ENCODE data around the gene PYURF. TPM values are rescaled to one million over a fixed set of nuclear protein-coding genes. Genes with fewer than 3 reads are reported as not detected.

The PYURF gene
- total RNA-seq, 1 donor from 2014 or later, result 22.7 TPM

DNA sequence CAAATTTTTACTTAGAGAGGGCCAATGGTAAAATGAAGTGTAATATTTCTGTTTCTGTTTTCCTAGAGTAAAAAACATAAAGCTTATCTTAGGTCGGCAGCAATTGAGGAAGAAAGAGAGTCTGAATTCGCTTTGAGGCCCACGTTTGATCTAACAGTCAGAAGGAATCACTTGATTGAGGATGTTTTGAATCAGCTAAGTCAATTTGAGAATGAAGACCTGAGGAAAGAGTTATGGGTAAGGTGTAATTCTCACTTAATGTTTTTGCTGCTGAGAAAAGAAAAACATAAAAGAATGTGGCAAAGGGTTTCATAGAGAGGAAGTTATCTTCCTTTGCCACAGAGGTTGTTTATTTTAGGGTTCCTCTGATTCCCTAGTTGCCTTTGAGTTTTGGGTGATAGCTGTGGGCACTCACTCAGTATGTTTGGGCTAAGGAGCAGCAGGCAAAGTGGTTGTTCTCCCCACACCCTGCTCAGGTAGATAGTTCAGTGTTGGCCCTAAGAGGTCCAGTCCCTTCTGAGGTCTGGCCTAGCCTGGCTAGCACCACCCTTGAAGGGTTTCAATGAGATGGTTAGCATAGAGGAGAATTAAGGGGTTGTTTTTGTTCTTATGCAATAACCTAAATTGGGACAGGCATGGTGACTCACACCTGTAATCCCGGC, 34.3 kb downstream of the PYURF start:
- DNase-seq, result no peak
- no peaks in the 10 kb centered on the region for H3K4me1 Mint-ChIP-seq (ENCODE audit: low read depth, unreplicated experiment)
- H3K4me3 Mint-ChIP-seq (ENCODE audit: unreplicated experiment), result no peak overlapping the region
- H3K27me3 Mint-ChIP-seq (ENCODE audit: unreplicated experiment), result no peaks in the 10 kb centered on the region
- H3K36me3 Mint-ChIP-seq (ENCODE audit: unreplicated experiment), result no peaks in the 10 kb centered on the region
- H3K27ac Mint-ChIP-seq (ENCODE audit: unreplicated experiment), result no peak overlapping the region
- no peak for TF ChIP-seq CTCF (IDR thresholded peaks at IDR 0.05; ENCODE audit: partially characterized antibody, unreplicated experiment)
- no peaks in the 10 kb centered on the region for H3K9me3 Mint-ChIP-seq (ENCODE audit: unreplicated experiment)

DNA sequence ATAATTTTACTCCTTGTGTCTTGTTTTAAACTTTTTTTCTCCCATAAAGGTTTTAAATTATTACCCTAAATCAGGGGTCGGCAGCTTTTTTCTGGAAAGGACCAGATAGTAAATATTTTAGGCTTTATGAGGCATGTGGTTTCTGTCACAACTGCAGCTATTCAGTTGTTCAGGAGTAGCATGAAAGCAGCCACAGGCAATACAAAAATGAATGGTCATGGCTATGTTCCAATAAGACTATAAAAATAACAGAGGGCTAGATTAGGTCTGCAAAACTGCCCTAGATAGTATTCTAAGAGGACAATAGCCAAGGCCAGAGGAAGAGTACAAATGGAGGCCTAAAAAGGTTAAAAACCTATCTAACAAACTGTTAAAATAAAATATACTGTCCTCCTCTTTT, 42.0 kb downstream of the PYURF start:
- no peak overlapping the region for H3K4me3 Mint-ChIP-seq (ENCODE audit: unreplicated experiment)
- peaks cover 2% of the 10 kb centered on the region for H3K9me3 Mint-ChIP-seq (ENCODE audit: unreplicated experiment)
- no peak overlapping the region for H3K27ac Mint-ChIP-seq (ENCODE audit: unreplicated experiment)
- H3K4me1 Mint-ChIP-seq (ENCODE audit: low read depth, unreplicated experiment), result no peaks in the 10 kb centered on the region
- H3K27me3 Mint-ChIP-seq (ENCODE audit: unreplicated experiment), result peaks cover 2% of the 10 kb centered on the region
- H3K36me3 Mint-ChIP-seq (ENCODE audit: unreplicated experiment), result no peaks in the 10 kb centered on the region
- DNase-seq, result no peak
- TF ChIP-seq CTCF (IDR thresholded peaks at IDR 0.05; ENCODE audit: partially characterized antibody, unreplicated experiment), result no peak

- no peak for DNase-seq
- no peak for TF ChIP-seq CTCF (IDR thresholded peaks at IDR 0.05; ENCODE audit: partially characterized antibody, unreplicated experiment)
- H3K36me3 Mint-ChIP-seq (ENCODE audit: unreplicated experiment), result no peaks in the 10 kb centered on the region
- no peak overlapping the region for H3K4me3 Mint-ChIP-seq (ENCODE audit: unreplicated experiment)
- H3K4me1 Mint-ChIP-seq (ENCODE audit: low read depth, unreplicated experiment), result no peaks in the 10 kb centered on the region
- no peak overlapping the region for H3K27ac Mint-ChIP-seq (ENCODE audit: unreplicated experiment)
- no peaks in the 10 kb centered on the region for H3K9me3 Mint-ChIP-seq (ENCODE audit: unreplicated experiment)
- peaks cover 2% of the 10 kb centered on the region for H3K27me3 Mint-ChIP-seq (ENCODE audit: unreplicated experiment)
Observed at GRCh38 chr4:88478247-88478646, 45.3 kb downstream of the PYURF start.

- Mint-ChIP-seq H3K27me3 (ENCODE audit: unreplicated experiment) (peaks cover 2% of the 10 kb centered on the region), H3K4me1 (ENCODE audit: low read depth, unreplicated experiment) (no peaks in the 10 kb centered on the region)
Observed at GRCh38 chr4:88477229-88477860, 46.2 kb downstream of the PYURF start.

More at GRCh38 chr4:88477229-88477860, 46.2 kb downstream of the PYURF start:
- no peaks in the 10 kb centered on the region for H3K9me3 Mint-ChIP-seq (ENCODE audit: unreplicated experiment)
- H3K27ac Mint-ChIP-seq (ENCODE audit: unreplicated experiment), result no peak overlapping the region
- no peak for DNase-seq
- TF ChIP-seq CTCF (IDR thresholded peaks at IDR 0.05; ENCODE audit: partially characterized antibody, unreplicated experiment), result no peak
- no peaks in the 10 kb centered on the region for H3K36me3 Mint-ChIP-seq (ENCODE audit: unreplicated experiment)
- no peak overlapping the region for H3K4me3 Mint-ChIP-seq (ENCODE audit: unreplicated experiment)

Other genes starting within 250 kb of the PYURF start
- 19.0 TPM for gene PPM1K, start 239.2 kb downstream of the PYURF start, total RNA-seq (ENCODE audit: unreplicated experiment)
- 0.22 TPM for gene HERC6, start 144.9 kb downstream of the PYURF start, total RNA-seq (ENCODE audit: unreplicated experiment)
- gene HERC5, start 66.7 kb downstream of the PYURF start, total RNA-seq (ENCODE audit: unreplicated experiment), result 0.27 TPM
- 14.0 TPM for gene HERC3, start 68.7 kb upstream of the PYURF start, total RNA-seq (ENCODE audit: unreplicated experiment)
- 20.9 TPM for gene NAP1L5, start 174.1 kb upstream of the PYURF start, total RNA-seq (ENCODE audit: unreplicated experiment)